ENCODE measurements around the gene SHISA8.

DNA sequence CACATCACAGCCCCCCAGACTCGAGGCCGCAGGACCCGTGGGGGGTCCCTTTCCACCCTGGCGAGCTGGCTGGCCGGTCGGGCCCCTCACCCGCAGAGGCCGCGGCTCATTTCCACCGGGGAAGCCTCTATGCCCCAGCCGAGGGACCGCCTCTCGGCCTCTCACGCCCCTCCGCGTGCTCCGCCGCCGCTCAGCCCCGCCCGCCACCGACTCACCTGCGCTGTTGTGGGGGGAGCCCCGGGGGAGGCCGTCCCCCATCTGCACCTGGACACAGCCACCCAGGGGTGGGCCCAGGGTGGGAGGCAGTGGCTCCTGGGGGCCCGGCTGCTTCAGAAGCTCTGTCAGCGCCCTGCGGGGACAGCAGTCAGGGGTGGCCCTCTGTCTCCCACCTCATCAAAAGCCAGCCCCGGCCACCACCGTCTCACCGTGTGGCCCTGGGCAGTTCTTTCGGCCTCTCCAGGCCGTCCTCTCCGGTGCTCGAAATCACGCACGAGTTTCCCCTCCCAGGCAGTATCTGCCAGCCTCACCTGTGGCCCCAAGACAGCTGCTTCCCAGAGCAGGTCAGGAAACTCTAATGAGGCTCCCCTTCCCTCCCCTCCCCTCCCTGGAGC is 3.8 kb downstream of the SHISA8 start:
- no peak for TF ChIP-seq YY1 (IDR thresholded peaks at IDR 0.05; ENCODE audit: insufficient read depth, insufficient read length)
- no peak for TF ChIP-seq SUZ12 (IDR thresholded peaks at IDR 0.05; ENCODE audit: extremely low read depth, insufficient read depth, insufficient read length)
- TF ChIP-seq ZNF274 (IDR thresholded peaks at IDR 0.05; ENCODE audit: low read depth, low read length): no peak
